AG09319 (cell line): ENCODE data around the gene TSPAN10.
"Not testable (repeated sequence)": the region's sequence is repeated elsewhere in the genome, so short reads cannot be mapped to it uniquely, and the experiment has no call there.

ENCODE experiments used
- DNase-seq: peaks from one replicate; pipeline ENCODE4 v3.0.0-alpha.2; 2010; ENCODE audit warnings: low read depth; ENCODE audit errors: extremely low read depth
- TF ChIP-seq, protein P1 (sequence below): IDR thresholded peaks from 2 replicates; pipeline ENCODE4 v1.5.1; 2011; ENCODE audit warnings: low read depth, mild to moderate bottlenecking, inconsistent platforms, low read length, moderate library complexity

Gene TSPAN10

DNA sequence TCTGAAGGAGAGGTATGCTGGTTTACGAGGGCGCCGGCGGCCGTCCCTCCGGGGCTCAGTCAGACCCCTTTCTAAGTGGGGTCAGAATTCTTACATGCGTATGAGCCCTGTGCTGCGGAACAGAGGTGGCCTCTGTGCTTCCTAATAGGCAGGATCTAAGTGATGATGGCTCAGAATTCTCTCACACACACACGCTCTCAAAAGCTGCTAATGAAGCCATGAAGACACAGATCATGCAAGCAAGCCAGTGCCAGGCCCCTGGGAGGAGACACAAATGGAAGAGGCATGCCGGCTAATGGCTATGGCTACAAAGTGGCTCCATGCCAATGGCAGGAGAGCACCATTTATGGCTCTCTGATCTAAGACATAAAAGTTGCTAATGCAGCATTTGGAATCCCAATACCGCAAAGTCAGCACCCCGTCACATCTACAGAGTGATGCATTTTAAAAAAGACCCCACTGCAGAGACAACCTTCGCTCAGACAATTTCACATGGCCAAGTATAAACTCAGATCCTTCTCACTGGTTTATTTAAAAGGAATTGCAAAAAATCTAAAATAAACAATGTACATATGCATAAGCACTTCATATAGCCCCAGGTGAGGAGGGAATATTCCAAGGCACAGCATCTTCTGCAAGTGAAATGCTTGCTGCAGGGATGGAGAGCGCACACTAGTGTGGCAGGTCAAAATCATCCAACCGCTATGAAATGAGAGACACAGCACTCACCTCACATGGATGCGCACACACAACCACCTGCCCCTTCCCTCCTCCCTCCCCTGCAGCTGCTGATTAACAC, 24.6 kb upstream of the TSPAN10 start:
- no peak for DNase-seq
- TF ChIP-seq, protein P1, sequence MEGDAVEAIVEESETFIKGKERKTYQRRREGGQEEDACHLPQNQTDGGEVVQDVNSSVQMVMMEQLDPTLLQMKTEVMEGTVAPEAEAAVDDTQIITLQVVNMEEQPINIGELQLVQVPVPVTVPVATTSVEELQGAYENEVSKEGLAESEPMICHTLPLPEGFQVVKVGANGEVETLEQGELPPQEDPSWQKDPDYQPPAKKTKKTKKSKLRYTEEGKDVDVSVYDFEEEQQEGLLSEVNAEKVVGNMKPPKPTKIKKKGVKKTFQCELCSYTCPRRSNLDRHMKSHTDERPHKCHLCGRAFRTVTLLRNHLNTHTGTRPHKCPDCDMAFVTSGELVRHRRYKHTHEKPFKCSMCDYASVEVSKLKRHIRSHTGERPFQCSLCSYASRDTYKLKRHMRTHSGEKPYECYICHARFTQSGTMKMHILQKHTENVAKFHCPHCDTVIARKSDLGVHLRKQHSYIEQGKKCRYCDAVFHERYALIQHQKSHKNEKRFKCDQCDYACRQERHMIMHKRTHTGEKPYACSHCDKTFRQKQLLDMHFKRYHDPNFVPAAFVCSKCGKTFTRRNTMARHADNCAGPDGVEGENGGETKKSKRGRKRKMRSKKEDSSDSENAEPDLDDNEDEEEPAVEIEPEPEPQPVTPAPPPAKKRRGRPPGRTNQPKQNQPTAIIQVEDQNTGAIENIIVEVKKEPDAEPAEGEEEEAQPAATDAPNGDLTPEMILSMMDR, result no peak

DNA sequence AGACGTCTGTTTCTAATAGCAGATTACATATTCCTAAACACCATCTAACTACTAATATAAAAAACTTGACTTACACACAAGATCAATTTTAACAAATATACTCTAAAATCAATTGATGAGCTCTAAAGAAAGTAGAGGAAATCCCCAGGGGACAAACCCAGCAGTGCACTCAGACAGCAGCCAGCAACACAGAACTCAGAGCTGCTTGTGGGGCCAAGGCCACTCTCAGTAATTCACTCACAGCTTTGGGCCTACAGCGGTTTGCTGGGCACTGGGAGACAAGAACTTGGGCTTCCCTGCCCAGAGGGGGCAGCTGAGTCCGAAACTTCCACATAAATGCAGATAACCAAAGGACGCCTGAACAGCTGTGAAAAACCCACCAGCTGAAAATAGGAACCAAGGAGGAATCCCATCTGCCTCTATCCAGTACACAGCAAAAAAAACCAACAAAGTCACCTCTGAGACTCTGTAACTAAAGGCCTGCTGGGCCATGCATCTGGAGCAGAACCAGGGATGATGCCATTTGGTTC, 21.5 kb upstream of the TSPAN10 start:
- TF ChIP-seq, protein P1, result no peak
- DNase-seq, result no peak

DNA sequence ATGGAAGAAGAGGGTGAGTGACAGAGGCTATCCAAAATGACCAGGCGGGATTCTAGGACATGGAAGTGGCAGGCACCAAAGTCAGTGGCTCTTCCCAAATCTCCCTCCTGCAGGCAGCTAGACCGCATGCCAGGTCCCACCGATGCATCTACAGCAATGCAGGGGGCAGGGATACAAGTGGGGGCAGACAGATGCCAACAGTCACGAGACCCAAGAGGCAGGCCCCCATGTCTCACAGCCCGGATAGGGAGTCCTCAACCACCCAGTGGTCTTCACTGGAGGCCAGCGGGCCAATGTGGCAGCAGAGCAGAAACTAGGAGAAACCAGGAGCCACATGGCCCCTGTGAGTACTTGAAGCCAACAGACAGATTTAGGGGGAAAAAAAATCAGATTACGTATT, 20.1 kb upstream of the TSPAN10 start:
- no peak for DNase-seq
- TF ChIP-seq, protein P1, result no peak

DNA sequence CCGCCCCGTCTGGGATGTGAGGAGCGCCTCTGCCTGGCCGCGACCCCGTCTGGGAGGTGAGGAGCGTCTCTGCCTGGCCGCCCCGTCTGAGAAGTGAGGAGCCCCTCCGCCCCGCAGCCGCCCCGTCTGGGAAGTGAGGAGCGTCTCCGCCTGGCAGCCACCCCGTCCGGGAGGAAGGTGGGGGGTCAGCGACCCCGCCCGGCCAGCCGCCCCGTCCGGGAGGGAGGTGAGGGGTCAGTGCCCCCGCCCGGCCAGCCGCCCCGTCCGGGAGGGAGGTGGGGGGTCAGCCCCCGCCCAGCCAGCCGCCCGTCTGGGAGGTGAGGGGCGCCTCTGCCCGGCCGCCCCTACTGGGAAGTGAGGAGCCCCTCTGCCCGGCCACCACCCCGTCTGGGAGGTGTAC, 18.7 kb upstream of the TSPAN10 start:
- DNase-seq, result not testable (repeated sequence)

DNA sequence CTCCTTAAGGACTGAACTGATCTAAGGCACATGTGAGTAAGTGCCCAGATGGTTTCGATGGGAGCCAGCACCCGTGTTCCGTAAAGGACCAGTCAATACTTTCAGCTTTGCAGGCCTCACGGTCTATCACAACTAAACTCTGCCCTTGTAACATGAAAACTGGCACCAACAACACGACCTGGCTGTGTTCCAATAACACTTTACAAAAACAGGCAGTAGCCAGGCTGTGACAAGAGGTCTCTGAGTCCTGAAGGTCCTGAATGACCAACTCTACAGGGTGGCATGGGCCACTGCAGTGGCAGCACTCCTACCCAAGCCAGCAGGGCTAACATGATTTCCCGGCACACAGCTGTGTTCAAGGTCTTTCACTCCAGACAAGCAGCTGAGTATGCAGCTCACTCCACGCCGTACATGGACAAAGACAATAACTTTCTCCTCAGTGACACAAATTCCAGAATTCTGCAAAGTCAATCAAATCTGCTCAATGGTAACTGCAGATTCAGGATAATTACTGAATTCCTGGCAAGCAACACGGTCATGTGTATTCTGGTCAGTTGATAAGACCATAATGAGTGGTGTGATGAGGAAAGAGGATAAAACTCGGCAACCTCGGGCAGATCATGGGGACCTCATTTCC, 15.4 kb upstream of the TSPAN10 start:
- no peak for DNase-seq
- TF ChIP-seq, protein P1, result no peak

DNA sequence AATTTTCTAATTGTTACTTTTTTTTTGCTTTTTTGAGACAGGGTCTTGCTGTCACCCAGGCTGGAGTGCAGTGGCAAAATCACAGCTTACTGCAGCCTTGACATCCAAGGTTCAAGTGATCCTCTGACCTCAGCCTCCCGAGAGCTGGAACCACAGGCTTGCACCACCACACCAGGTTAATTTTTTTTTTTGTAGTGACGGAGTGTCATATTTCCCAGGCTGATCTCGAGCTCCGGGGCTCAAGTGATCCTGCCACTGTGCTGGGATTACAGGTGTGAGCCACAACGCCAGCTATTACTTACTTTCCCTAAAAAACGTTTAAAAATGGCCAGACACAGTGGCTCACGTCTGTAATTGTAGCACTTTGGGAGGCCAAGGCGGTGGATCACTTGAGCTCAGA, 6.7 kb upstream of the TSPAN10 start:
- TF ChIP-seq, protein P1, result no peak
- DNase-seq, result no peak

DNA sequence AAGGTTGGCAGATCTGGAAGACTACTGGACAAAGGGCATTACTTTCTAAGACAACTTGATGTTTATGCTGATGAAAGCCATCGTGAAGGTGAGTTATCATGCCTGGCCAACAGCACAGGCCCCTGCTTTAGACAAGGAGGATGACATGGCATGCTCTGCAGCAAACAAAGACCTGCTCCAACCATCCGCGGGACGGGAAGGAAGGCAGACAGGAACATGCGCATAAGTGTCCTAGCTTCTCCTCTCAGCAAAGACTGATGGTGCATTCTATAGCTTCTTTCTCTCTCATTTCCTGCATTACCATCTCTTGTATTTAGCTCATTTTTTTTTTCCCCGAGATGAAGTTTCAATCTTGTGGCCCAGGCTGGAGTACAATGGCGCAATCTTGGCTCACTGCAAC, 5.5 kb upstream of the TSPAN10 start:
- TF ChIP-seq, protein P1, result no peak
- no peak for DNase-seq

DNA sequence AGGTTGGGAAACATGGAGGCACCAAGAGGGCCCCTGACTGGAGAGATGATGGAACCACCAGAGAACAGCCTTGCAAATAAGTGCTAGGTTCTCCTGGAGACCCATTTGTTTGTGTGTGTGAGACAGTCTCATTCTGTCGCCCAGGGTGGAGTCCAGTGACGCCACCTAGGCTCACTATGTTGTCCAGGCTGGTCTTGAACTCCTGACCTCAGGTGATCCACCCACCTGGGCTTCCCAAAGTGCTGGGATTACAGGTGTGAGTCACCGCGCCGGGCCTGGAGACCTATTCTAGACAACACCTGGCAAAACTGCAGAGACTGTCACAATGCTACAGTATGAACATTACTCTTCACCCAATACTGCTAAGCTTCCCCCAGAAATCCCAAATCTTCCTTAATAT, 1.6 kb upstream of the TSPAN10 start:
- no peak for DNase-seq
- TF ChIP-seq, protein P1, result no peak
